SIG-M5 treated with dmso at 0.1 percent for 504 hours (cell line): Measurements from ENCODE around the gene SULT4A1.
"Not testable (repeated sequence)": the region's sequence is repeated elsewhere in the genome, so short reads cannot be mapped to it uniquely, and the experiment has no call there.

Experiments used
- DNase-seq: peaks from one replicate; lab custom pipeline; 2025; ENCODE audit not compliant: unreplicated experiment; lab: John Stamatoyannopoulos, UW

Gene SULT4A1, protein sequence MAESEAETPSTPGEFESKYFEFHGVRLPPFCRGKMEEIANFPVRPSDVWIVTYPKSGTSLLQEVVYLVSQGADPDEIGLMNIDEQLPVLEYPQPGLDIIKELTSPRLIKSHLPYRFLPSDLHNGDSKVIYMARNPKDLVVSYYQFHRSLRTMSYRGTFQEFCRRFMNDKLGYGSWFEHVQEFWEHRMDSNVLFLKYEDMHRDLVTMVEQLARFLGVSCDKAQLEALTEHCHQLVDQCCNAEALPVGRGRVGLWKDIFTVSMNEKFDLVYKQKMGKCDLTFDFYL

DNA sequence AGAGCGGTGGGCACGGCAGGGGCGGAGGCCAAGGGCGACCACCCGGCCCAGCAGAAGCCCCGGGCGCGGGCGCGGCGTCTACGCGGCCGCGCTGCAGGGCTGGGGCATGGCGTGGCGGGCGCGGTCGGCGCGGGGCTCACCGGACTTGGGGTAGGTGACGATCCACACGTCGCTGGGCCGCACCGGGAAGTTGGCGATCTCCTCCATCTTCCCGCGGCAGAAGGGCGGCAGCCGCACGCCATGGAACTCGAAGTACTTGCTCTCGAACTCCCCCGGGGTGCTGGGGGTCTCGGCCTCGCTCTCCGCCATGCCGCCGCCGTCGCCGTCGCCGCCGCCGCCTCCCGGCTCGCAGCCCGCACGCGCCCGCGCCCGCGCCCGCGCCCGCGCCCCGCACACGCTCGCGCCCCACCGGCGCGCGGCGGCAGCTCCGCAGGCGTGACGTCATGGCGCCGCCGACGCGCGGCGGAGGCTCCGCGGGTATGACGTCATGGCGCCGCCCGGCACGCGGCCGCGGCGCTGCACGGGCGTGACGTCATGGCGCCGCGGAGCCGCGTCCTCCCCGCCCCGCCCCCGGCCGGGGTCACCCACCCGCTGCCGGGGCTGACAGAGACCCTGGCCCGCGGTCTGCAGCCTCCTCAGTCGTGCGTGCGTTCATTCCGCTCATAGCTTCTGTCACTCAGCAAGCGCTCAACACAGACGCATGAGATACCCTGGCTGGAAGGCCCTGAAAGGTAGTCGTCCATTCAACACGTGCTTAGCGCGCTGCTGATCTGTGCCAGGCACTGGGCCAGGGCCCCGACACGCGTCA lies at the start of gene SULT4A1:
Gene SULT4A1 (minus strand): TSS at position 440 of the 808 bp plus-strand sequence. CDS start 131 bp downstream, at position 309.
- DNase-seq, result no peak

DNA sequence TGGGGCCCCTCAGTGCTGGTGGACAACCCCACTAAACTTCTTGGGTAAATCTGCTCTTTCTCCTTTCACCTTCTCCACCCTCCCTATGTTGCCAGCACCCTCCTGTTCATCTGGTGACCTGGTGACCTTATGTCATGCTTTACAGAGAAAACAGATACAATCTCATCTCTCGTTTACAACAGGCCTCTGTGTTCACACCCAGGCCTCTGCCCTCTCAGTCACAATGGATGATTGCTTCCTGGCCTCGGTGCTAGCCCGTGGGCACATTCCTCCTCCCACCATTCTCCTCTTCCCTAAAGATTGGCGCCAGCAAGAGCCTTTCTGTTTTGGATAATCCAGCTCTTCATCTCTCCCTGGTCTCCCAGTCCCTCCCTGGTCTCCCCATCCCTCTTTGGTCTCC lies 49.0 kb upstream of the SULT4A1 start:
- DNase-seq, result no peak

DNA sequence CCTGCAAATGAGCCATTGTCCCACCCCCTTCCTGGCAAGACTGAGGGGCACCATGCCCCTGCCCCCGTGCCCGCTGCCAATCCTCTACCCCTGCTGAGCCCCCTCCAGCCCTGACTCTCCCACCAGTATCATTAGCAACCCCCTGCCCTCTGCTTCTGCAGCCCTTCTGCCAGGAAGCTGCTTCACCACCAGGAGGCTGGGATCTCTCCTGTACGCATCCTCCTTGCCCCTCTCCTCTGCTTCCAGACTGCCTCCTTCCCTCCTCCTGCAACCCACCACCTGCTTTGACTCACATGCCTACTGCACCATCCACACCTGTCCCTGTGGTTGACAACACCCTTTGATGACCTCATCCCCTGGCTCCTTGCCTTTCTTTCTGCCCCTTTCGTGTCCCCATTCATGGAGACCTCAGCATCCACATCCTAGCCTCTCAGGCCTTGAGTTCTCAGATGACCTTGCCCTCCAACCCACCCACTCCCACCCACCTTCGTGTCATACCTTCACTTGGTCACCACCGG lies 47.9 kb upstream of the SULT4A1 start:
- no peak for DNase-seq

DNA sequence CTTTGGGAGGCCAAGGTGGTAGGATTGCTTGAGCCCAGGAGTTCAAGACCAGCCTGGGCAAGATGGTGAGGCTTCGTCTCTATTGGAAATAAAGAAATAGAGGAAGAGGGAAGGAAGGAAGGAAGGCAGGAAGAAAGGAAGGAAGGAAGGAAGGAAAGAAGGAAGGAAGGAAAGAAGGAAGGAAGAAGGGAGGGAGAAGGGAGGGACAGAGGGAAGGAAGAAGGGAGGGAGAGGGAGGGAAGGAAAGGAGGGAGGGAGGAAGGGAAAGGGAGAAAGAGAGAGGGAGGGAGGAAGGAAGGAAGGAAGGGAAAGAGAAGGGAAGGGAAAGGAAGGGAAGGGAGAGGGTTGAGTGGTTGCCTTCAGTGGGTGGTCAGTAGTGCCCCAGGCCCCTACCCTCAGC lies 47.4 kb upstream of the SULT4A1 start:
- no peak for DNase-seq

DNA sequence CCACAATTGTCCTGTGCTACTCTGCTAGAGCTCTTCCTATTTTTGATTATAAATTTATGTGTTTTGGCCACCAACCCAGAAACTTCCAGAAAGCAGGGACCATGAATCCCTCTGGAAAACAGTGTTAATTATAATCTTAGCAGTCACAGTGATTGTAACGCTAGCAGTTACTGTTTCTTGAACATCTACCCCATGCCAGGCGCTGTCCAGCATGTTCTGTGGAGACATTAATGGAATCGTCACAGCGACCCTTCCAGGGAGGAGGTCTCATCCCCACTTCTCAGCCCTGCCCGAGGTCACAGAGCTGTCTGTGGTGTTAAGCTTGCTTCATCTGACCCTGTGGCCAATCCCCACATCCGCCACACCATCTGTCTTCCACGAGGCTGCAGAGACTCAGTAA lies 43.4 kb upstream of the SULT4A1 start:
- no peak for DNase-seq

DNA sequence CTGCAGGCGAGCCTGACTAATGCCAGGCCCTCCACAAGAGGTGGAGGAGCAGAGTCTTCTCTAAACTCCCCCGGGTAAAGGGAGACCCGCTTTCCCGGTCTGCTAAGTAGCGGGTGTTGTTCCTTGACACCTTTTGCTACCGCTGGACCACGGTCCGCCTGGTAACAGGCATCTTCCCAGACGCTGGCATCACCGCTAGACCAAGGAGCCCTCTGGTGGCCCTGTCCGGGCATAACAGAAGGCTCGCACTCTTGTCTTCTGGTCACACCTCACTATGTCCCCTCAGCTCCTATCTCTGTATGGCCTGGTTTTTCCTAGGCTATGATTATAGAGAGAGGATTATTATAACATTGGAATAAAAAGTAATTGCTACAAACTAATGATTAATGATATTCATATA lies 42.1 kb upstream of the SULT4A1 start:
- not testable (repeated sequence) for DNase-seq

DNA sequence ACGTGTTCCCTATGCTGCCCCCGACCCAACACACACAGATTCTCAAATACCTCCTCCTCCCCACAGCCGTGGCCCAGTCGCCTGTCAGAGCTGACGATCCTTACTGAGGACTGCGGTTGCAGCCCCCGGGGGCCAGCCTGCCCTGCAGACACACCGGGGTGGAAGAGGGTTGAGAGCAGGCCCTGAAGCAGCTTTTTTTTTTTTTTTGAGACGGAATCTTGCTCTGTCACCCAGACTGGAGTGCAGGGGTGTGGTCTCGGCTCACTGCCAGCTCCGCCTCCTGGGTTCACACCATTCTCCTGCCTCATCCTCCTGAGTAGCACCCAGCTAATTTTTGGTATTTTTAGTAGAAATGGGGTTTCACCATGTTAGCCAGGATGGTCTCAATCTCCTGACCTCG lies 40.7 kb upstream of the SULT4A1 start:
- not testable (repeated sequence) for DNase-seq

DNA sequence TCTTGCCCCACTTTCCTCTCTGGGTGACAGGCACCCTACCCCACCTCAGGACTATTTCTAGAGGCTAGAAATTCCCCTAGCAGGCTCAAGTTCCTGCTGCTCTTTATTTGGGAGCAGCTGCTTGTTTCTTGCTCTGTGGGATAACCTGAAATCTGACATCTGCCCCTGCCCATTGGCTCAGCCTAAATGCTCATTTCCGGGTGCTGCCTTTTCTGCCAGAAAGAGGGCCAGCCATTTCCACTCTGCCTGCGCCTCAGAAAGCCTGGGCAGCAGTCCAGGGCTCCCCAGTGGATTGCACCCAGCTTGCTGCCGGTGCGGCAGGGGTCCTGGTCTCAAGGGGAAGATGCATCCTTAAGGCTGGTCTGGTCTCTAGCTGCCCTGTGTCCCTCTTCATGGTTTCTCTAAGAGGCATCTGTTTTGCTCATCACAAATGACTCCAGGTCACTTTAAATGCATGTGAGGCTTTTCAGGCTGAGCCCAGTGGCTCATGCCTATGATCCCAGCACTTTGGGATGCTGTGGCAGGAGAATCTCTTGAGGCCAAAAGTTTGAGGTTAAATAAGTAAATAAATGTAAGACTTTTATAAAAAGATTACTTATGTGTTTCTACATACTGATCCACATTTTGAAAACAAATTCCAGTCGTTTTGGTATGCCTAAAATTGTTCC lies 39.8 kb upstream of the SULT4A1 start:
- DNase-seq, result no peak

DNA sequence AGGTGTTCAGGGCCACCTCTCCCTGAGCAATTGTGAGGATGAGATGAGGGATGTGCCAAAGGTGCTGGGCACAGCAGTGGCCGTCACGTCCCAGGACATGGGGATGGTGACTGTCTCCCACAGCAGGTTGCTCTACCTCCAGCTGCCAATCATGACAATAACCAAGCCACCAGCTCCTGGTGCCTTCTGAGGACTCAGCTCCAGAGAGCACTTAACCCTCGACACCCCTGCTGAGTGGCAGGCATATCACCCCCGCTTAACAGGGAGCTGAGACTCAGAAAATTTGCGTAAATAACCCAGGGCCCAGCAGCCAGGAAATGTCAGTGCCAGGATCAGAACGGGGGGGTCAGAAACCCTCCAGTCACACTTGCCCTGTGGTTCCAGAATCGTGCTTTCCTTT lies 37.9 kb upstream of the SULT4A1 start:
- no peak for DNase-seq

DNA sequence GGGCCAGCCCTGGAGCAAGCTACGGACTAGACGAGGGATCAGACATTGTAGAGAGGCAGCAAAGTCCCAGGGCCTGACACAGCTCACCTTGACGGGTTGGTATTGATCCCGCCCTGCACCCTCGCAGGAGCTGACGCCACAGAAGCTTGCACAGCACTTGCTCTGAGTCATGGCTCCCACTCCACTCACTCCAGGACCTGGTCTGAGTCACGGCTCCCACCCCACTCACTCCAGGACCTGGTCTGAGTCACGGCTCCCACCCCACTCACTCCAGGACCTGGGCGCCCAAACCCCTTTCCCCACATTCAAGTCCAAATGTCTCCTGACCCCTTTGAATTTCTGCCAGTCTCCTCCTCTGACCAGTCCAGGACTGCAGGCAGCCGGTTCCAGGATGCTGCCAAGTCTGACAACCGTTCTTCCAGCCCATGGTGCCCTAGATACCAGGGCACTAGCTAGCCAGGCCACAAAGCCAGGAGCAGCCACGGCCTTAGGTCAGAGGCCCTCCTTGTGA lies 35.5 kb upstream of the SULT4A1 start:
- DNase-seq, result no peak

DNA sequence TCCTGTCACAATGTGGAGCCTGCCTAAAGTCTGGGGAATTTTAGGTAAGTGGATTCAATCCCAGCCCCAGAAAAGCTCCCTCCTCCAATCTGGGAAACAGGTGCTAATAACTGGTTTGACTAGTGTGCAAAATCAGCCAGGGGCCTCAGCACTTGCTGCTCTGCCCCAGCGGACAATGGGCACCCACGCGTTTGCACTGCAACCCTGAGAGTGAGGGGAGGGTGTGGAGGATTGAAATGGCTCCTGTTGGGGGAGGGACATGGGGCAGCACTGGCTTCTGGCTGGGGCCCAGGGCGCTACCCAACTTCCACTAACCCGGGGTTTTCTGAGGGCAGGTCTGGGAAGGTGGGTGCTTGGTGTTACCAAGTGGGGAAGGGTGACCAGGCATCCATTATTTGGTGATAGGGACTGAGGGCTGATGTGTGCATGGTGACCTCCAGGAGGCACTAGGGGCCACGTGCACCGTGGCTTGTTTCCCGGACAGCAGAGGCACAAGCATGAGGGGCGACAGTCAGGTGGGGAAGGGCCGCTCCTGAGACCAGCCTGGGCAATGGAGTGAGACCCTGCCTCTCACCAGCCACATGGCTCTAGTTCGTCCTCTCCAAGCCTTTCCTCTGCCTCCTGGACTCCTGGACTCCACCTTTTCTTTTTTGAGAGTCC lies 33.8 kb upstream of the SULT4A1 start:
- no peak for DNase-seq

DNA sequence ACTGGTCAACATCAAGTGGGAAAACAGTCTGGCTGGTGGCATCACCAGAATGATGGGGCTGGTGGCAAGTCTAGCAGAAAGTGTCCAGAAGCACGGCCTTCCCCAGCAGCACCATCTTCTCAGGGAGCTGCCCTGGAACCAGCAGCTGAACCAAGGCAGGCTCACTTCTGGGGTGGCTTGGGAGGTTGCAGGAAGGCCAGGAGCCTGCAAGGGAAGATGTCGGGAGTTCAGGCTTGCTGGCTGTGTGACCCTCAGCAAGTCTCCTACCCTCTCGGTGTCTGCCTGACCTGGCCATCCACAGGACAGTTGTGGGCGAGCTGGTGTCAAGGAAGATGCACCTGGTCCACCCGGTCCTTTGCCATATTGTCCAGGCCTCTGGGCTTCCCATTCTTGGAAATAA lies 31.8 kb upstream of the SULT4A1 start:
- DNase-seq, result no peak

DNA sequence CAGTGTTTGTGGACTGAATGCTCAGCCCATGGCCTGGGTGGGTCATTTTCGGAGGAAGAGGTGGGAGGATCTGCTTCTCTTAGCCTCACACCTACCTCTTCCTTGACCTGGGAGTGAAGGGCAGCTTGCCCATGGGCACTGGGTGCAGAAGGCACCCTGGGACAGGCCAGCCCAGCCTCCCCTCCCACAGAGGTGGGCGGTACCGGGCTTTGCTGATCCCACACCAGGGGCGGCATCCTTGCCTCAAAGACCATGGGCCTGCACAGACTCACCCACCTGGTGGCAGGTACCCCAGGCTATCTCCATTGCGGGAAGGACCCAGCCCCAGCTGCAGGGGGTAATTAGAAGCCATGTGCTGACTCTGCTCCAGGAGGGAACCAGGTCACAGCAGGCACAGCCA lies 31.0 kb upstream of the SULT4A1 start:
- DNase-seq, result no peak

DNA sequence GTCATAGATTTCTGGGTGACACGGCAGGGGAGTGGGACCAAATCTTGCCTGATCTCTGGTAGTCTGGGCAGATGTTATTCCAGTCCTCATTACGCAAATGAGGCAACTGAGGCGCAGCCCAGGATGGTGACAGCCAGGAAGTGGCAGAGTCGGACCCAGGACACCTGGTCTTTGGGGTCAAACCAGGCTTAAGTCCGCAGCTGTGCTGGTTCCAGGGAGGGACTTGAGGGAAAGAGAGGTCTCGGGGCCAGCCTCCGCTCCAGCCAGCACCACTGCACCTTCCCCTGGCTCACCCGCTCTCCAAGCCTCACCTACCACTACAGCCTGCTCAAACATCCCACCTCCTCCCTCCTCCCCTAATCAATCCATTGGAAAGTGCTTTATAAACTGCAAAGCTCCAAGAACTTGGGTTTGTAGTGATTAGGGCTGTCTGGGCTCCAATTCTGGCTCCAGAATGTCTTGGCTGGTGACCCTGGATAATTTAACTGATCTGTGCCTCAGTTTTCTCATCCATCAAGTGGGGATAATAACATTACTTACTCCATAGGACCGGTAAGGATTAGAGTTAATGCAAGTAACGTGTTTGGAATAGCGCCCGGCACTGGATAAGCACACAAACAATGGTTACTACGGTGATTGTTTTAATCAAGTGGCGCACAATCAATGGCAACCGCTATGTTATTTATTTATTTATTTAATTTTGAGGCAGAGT lies 30.0 kb upstream of the SULT4A1 start:
- no peak for DNase-seq

DNA sequence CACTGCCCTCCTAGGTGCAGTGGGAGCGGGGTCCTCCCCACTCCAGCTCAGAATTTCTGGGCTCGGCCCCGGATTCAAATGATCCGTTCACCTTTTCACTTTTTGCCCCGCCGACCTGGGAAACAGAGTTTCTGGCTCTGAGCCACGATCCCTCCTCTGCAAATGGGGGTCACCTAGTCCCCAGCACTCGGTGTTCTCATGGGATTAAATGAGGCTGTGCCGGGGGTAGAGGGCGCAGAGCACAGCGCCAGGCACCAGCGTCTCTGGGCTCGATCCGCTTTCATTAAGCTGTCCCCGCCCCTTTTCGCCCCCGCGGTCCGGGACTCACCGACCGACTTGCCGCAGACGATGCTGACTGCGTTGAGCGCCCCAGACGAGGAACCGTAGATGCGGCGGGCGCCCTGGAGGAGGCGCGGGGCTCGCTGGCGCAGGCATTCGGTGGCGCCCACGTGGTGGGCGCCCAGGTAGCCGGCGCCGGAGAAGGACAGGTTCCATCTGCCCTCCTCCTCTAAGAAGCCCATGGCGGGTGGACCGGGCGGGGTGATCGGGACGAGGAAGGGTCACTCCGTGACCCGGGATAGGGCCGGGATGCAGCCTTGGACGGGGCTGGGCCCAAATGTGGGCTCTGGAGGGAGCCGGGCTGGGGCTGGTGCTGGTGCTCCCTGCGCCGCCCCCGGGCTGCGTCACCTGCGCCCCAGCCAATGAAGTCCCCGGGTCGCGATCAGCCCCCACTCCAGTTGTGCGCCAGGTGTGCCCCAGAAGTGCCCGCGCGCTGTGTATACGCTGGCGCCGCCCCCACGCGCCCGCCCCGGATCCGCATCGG lies 29.3 kb upstream of the SULT4A1 start, which contains the start of gene PNPLA5:
Gene PNPLA5 (minus strand): TSS at position 654 of the 823 bp plus-strand sequence. CDS start 133 bp downstream, at position 521.
- DNase-seq, result no peak

DNA sequence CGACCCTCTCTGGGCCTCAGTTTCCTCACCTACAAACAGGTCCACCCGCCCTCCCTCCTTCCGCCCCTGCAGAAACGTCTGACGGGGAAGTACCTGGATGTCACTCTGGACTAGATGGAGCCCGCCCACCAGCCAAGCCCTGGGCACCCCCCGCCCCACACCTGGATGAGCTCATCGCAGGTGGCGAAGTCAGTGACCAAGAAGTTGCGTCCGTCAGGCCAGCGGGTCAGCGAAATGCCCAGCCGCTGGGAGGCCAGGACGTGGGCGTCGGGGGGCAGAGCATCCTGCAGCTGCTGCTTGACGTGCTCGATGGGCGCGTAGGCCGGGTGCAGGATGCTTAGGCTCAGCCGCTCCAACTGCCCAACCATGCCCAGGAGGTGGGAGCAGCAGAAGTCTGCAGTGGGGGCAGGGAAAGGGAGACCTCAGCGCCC lies 28.6 kb upstream of the SULT4A1 start:
- DNase-seq, result no peak

DNA sequence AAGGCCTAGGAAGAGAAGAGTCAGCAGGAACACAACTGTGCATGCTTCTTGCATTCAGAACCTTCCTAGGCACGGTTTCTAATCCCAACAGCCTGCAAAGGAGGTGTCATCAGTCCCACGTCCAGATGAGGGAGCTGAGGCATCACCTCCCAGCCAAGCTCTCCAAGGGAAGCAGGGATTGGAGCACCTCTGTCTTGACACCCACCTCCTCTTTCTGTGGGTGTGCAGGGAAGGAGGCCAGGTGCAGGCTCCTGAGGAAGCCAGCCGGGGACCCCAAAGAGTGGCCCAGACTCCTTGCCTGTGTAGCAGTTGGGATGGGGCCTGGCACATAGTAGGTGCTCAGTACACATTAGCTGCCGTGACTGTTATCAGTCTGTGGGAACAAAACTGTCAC lies 27.5 kb upstream of the SULT4A1 start:
- DNase-seq, result no peak

DNA sequence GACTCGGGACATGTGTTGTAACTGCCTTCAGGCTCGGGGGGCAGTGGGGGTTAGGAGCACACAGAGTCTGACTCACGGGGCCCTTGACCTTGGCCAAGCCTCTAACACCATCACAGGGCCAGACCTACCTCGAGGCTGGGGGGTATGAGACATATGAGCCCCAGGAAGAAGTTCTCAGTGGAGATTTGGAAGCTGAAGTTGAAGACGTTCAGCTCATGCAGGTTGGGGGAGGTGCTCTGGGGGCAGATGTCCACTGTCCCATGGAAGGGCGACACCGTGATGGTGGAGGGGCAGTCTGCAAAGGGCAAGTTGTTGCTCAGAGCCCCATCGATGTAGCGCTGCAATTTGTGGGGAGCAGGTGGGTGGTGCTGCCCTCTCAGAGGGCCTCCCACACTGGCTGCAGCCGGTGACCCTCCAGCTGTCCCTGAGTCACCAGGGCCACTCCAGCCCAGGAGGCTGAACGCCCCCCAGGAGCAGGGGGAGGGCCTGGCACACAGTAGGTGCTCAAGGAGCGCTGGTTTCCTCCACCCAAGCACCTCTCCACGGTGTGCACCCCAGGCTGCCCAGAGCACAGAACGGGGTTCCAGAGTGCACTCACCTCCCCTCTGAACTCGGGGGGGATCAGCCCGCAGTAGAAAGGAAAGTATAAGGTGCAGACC lies 27.0 kb upstream of the SULT4A1 start:
- no peak for DNase-seq

DNA sequence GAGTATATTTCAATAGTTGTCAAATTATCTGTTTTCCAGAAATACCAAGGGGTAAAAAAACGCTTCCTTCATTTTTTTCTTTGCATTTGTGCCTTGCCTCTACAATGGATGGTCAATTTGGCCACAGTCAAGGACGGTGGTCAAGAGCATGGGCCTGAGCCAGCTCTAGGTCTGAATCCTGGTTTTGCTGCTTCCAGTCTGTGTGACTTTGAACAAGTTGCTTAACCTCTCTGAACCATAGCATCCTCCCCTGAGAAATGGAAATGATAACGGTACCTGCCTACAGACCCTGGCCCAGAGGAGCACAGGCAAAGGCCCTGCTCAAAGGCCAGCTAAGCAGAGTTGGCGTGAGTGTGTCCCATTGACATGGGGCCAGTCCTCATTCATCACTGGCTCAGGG lies 26.4 kb upstream of the SULT4A1 start:
- DNase-seq, result no peak
